Inferior parietal cortex (tissue), 1 donor: ENCODE measurements around the gene TP53I3.
"Not testable (repeated sequence)": the region's sequence is repeated elsewhere in the genome, so short reads cannot be mapped to it uniquely, and the experiment has no call there.

Experiments used
- DNase-seq: peaks from one replicate; pipeline ENCODE4 v3.0.0-alpha.2; 2016; ENCODE audit errors: extremely low spot score

TP53I3 gene

DNA sequence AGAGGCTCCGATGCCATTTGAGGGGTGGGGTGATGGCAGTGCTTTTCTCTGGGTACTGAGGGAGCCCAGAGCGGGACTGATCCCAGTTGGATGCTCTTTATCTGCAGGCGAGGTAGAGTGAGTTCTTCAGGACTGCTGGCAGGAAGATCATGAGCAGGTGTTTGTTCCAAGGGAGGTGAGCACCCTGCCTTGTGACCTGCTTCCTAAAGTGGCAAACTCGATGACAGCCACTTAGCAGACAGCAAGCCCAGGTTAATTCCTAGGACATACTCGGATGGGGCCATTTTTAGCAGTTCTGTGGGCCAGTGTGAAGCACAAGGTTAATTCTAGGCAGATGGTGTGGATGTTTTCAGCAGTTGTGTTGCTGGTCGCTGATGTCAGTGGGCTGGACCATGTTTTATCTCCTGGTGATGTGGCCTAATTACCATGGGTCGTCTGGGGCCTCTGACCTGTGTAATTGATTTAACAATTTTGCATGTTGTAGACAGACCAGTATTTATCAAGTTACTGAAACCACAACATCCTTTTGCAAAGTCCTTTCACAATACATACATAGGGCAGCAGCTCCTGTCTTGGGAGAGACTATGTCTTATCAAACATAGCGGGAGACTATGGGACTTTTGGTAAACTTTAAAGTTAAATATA lies 30.1 kb downstream of the TP53I3 start:
- no peak for DNase-seq

DNA sequence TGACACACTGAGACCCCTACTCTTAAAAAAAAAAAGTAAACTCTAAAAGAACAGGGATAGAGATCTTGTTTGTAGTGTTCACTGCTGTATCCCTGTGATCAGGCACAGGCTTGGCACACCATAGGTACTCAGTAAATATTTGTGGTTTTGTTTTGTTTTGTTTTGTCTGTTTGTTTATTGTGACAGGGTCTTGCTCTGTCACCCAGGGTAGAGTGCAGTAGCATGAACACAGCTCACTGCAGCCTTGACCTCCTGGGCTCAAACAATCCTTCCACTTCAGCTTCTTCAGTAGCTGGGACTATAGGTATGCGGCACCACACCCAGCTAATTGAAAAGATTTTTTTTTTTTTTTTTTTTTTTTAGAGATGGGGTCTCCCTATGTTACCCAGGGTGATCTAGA lies 31.7 kb downstream of the TP53I3 start:
- no peak for DNase-seq

DNA sequence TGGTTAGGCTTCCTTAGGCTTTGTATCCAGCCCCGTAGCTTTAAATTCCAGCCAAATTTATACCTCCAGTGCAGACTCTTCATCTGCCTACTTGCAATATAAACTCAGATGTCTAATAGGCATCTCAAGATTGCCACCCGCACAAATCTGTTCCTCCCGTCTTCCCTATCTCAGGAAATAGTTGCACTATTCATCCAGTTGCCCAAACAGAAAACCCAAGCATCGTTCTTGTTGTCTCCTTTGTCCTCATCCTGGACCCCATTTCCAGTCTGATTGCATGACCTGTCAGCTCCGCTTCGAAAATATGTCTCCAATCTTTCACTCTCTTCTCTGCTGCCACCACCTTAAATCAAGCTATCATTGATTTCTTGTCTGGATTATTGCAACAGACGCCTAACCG lies 32.8 kb downstream of the TP53I3 start:
- peak; percentile 17 for DNase-seq

DNA sequence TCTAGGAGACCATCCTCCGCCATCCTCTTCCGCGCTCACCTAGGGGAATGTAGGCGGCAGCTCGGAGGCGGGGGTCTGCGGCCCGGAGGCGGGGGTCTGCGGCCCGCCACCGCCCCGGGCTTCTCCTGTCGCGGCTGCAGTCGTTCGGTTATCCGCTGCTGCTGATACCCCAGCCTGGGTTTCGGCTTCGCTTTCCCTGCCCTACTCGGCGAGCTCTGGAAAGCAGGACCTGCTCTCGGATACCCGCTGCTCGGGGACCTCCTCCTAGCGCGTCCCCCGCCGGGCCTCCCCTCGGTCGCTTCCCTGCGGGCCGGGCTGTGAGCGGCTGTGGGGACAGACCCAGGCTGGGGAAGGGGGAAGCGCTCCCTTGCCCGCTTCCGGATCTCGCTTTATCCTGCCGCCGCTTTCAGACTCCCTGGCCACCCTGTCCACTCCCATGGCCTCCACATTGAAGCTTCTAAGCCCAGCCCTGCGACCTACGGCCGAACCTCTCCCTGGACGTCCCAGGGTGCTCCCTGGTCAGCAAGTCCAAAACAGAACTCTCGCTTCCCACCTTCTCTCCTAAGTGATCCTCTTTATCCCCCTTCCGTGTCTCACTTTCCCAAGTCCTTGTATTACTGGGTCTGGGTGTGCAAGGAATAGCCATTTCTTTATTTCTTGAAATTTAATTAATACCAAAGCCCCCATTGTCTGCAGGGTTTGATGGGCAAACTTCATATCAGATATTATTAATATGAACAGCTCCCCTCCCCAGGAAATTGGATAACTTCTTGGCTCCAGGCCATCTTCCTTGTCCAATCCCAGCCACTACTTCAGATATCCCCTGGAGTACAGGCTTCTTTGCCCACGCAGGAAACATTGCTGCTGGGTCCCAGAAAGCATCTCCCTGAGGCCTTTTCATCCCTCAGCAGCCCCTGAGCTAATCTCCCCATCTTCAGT lies 34.3 kb downstream of the TP53I3 start:
- DNase-seq = no peak

DNA sequence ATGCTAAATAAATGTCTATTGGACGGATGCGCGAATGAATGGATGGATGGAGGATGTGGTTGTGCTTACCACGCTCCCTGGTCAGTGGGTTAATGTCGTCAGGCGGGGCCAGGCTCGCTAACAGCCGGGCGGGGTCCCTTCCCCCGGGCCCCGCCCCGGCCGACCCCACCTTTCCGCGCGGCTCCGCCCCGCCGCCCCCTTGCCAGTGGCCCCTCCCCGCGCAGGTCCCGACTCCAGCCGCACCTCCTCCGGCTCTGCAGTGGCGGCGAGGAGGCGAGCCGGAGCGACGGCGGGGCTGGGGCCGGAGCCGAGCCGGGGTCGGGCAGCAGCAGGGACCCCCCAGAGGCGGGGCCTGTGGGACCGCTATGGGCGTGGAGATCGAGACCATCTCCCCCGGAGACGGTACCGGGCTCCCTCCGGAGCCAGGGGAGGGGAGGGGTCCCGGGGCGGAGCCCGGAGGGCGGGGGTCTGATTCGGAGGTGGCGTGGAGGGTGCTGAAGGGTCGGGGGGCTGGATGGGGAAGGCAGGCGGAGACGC lies 35.1 kb downstream of the TP53I3 start, which contains the start of gene FKBP1B:
Gene FKBP1B (plus strand): TSS at position 257 of the 537 bp plus-strand sequence. CDS start 109 bp downstream, at position 366.
- no peak for DNase-seq

DNA sequence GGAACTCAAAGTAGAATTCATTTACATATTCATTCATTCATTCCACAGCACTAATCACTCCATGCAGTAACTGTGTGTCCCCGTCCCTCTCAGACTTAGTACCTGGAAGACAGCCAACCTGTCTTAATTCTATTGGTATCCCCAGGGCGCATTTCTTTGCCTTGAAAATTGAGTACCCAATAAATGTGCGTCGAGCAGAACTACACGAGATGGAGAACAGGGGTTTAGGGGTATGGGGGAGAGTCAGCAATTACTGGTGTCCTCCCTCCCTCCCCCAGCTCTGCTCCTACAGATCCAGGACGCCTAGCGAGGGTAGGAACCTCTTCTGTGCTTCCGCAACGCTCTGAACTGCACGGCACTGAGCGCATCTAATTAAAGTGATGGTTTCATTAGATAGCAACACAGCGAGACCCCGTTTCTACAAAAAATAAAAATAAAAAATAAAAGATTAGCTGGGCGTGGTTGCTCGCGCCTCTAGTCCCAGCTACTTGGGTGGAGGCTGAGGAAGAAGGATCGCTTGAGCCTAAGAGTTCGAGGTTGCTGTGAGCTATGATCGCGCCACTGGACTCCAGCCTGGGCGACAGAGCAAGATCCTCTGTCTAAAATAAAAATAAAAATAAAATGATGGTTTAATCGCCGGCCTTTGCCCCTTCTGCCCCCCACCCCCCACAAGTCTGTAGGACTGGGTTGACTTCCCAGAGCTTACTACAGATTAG lies 35.7 kb downstream of the TP53I3 start:
- no peak for DNase-seq

DNA sequence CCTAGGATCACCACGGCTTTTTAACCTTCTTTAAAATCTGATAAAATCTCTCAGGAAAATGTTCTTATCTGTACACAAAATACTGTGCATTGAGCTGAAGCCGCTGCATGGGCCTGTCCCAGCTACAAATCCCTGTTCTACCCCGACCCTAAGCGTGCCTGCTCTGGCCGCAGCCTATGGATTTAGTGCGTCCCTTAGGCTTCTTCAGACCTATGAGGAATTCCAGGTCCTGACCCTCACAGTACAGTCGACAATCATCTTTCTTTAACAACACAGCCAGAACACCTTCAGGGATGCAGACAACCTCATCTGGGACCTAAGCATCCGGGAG lies 37.0 kb downstream of the TP53I3 start:
- DNase-seq = no peak

DNA sequence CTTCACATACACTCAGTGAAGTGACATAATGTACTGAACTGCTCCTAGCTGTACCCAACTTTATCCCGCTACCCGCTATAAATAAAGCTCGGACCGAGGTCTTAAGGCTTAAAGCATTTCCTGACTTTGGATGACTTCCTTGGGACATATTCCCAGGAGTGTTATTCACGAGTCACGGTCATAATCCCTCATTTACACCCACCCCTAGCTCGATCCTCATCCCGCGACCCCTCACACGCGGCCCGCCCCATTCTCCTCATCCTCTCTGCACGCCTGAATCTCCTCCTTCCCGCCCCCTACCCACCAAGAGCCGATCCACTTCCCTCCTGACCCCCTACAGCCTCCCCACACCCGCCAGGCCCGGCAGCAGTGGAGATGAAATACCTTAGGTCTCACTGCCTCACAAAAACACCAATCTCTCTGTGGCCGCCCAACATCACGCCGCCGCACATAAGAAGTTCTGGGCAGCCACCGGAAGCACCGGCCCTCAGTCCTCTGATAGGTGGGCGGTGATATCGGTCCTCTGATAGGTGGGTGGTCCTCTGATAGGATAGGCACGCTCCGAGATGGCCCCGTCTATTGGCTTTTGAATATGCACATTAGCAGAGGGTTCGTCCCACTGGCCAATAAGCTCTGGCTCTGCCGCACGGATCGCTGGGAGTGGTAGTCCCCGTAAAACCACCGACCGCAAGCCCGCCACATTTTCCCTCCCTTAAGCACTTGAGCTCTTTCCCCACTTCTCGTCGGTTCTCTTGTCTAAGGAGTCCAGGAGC lies 37.5 kb downstream of the TP53I3 start, which contains the start of gene WDCP:
Gene WDCP (minus strand): TSS at position 462 of the 773 bp plus-strand sequence. CDS start 7,897 bp downstream, outside the sequence.
- DNase-seq = peak; percentile 97

DNA sequence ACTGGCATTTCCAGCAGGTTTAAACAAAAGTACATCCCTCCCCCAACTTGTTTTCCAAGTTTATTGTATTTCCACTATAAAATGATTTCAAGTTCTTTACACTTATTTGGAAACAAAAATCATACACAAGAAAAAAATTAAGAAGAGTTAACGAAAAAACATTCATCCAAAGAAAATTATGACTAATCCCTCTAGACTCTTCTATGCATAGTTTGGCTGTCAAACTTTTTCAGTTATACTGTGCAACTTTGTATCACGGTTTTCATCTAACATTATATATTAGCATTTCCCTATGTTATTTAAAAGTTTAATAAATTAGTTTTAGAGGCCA lies 38.1 kb downstream of the TP53I3 start:
- no peak for DNase-seq

DNA sequence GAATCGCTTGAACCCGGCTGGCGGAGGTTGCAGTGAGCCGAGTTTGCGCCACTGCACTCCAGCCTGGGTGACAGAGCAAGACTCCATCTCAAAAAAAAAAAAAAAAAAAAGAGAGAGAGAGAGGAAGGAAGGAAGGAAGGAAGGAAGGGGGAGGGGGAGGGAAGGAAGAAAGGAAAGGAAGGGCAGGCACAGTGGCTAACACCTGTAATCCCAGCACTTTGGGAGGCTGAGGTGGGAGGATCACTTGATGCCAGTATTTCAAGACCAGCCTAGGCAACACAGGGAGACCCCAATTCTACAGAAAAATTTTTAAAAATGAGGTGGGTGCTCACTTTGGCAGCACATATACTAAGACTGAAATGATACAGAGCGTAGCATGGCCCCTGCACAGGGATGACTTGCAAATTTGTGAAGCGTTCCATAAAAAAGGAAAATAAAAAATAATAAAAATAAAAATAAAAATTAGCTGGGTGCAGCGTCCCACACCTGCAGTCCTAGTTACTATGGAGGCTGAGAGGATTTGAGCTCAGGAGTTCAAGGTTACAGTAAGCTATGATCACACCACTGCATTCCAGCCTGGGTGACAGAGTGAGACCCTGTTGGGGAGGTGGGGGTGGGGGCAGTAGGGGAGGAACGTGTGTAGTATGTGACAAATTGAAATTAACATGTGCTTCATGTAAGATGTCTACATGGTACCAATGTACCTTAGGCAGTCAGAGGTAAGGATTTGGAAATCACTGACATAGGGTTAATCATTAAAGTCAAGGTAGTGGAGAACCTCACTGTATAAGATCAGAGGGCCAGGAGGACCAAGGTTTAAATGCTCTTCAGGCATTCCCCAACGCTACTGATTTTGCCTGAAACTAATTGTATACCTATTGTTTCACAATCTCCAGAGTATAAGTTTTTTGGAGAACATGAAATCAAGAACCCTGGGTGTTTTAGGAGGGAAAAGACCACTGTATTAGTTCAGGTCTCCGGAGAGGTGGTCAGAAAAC lies 38.8 kb downstream of the TP53I3 start:
- no peak for DNase-seq

DNA sequence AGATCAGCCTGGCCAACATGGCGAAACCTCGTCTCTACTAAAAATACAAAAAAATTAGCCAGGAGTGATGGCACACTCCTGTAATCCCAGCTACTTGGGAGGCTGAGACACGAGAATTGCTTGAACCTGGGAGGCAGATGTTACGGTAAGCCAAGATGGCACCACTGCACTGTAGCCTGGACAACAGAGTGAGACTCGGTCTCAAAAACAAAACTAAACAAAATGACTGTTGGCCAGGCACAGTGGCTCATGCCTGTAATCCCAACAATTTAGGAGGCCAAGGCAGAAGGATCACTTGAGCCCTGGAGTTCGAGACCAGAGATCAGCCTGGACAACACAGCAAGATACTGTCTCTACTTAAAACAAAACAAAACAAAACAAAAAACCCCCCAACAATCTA lies 41.5 kb downstream of the TP53I3 start:
- not testable (repeated sequence) for DNase-seq

DNA sequence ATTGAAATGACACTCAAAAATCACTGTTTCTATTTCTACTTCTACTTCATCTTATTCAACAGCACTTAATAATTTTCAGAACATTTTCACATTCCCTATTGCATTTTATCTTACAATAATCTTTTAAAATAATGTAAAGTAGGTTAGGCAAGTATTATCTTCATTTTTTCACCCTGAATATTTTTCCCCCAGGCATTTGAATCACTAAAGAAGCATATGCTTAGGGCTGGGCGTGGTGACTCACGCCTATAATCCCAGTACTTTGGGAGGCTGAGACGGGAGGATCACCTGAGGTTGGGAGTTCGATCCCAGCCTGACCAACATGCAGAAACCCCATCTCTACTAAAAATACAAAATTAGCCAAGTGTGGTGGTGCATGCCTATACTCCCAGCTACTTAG lies 44.1 kb downstream of the TP53I3 start:
- no peak for DNase-seq

DNA sequence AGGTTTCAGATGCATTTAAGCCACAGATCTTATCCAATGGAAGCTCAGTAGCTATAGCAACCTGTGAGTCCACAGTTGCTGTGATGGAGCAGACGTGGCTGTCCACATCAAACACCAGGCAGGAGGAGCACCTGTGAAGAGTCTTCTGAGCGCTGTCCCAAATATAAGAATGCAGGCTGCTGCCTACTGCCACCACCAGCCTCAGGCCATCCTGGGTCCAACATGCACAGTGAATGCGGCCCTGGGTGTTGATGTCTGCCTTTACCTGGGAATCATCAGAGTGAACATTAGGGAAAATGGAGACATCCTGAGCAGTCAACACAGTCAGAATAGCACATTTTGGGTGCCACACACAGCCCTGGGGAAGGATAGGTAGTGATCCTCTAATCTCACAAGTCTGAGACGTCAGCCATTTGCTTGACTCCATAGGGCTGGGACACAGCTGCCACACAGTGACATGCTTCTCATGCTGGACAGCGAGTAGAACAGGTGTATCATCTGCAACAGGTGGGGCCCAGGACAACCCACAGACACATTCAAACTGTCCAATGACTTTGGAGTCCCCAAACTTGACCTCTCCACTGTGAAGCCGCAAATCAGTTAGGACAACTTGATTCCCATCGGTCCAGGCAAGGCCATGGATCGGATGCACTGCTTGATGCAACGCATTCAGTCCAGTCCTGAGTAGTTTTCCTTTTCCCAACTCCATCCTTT lies 45.7 kb downstream of the TP53I3 start:
- DNase-seq = no peak
